D721Med (cell line): Measurements from ENCODE around the gene ATP13A4.

Experiments
- DNase-seq: peaks from one replicate; pipeline ENCODE4 v3.0.0; 2011; ENCODE audit warnings: low spot score; ENCODE audit not compliant: insufficient read length
- FAIRE-seq: peaks from 2 replicates; lab custom pipeline; 2011; peaks lifted over from hg19 to GRCh38; lab: Jason Lieb, UNC
- TF ChIP-seq, protein P1 (sequence below): IDR thresholded peaks from 2 replicates; pipeline ENCODE4 v1.5.1; 2012; ENCODE audit warnings: mild to moderate bottlenecking, control low read depth; ENCODE audit not compliant: insufficient read depth; ENCODE audit errors: missing control alignments

Gene ATP13A4

DNA sequence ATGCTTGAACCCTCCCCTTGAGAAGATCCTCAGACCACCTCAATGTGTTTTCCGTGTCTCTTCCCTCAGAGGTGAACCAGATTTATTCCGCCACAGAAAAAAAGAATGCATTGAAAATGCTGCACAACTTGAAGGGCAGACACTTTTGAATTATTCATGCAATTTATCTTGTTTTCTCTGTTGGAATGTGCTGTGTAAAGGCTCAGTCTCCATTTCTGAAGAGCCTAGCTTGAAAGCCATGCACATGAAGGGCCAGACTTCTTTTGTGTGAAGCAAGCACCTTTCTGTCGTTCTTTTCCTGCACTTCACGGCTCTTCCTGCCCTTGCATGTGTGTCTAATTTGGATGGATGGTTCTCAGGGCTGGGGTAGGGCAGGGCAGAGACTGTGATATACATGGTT, 97.2 kb downstream of the ATP13A4 start:
- no peak for FAIRE-seq

DNA sequence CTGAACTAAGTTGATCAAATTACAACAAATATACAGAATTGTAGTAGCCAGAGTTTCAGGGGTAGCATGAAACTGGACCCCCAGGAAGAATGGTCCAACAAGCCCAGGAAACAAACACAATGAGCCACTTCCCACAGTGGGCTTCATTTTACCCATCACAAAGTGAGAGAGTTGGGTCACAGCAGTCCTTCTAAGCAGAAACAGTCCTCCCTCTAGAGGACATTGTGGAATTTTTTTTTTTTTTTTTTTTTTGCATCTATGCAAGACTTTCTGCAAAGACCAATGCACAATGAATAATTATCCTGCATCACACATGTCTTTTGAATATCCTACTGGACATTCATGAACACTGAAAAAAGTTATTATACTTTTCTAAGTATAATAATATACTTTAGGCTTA, 102.4 kb downstream of the ATP13A4 start:
- FAIRE-seq (no peak), DNase-seq (no peak)
- TF ChIP-seq, protein P1, sequence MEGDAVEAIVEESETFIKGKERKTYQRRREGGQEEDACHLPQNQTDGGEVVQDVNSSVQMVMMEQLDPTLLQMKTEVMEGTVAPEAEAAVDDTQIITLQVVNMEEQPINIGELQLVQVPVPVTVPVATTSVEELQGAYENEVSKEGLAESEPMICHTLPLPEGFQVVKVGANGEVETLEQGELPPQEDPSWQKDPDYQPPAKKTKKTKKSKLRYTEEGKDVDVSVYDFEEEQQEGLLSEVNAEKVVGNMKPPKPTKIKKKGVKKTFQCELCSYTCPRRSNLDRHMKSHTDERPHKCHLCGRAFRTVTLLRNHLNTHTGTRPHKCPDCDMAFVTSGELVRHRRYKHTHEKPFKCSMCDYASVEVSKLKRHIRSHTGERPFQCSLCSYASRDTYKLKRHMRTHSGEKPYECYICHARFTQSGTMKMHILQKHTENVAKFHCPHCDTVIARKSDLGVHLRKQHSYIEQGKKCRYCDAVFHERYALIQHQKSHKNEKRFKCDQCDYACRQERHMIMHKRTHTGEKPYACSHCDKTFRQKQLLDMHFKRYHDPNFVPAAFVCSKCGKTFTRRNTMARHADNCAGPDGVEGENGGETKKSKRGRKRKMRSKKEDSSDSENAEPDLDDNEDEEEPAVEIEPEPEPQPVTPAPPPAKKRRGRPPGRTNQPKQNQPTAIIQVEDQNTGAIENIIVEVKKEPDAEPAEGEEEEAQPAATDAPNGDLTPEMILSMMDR, result no peak

More for the DNA sequence above, 97.2 kb downstream of the ATP13A4 start:
- no peak for DNase-seq
- TF ChIP-seq, protein P1, result no peak

DNA sequence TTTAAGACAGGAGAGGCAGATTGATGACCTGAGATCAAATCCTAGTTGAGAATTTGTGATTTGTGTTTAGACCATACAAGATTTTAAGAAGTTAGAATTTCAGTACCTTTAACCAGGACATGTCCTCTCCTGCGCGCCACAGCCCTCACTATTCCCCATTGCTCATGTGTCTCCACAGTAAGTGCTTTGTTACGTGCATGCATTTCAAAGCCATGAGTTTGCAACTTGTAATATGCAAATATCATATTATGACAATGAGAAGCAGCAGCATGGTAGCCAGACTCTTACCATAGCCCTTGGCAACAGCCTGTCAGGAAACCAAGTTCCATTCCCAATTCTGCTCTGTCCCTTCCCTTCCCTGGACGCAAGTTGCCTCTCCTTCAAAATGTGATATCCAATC, 102.8 kb downstream of the ATP13A4 start:
- DNase-seq (no peak), FAIRE-seq (no peak)
- TF ChIP-seq, protein P1, result no peak

DNA sequence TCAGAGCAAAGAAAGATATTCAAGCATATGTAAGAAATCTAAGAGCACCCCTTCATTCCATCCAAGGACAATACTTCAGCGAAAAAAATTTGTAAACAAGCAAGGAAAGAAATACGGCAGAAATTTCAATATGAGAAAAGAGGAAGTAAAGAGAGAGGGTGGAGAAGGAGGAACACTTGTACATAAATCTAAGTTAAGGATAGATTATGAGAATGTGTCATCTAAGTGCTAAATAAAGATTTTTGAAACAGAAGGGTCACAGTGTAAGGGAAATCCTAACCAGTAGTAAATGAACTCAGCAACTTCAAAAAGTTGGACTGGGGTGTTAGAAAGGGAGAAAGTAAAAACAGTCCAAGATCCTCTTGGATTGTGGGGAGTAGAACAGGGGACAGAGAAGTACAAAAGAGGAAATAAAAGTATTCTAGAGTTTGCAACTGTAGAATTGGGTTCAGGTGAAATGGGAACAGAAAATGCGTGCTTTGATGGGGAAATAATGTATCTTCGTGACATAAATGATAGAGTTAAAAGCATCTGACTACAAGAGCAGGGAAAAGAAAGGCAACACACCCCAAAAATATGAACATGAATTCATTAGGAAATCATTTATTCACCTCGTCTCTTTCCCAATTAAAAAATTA, 107.6 kb downstream of the ATP13A4 start:
- TF ChIP-seq, protein P1, result no peak
- no peak for DNase-seq
- no peak for FAIRE-seq

DNA sequence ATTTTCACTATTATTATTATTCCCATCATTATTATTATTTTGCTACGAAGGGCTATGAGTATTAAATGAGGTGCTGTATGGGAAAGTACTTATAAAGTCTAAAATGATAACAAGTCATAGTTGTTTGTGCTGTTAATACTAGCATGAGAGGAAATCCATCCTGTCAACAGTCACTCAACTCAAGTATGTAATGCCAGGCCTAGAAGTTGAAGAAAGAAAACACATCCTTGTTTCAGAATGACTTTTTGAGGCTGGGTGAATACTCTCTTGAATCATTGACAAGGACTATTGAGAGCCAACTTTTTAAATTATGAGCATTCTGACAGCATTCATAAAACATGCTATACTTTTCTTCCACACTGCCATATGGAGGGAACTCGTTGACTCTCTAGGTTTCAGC, 115.3 kb downstream of the ATP13A4 start:
- FAIRE-seq (no peak), DNase-seq (no peak)
- TF ChIP-seq, protein P1, result no peak

DNA sequence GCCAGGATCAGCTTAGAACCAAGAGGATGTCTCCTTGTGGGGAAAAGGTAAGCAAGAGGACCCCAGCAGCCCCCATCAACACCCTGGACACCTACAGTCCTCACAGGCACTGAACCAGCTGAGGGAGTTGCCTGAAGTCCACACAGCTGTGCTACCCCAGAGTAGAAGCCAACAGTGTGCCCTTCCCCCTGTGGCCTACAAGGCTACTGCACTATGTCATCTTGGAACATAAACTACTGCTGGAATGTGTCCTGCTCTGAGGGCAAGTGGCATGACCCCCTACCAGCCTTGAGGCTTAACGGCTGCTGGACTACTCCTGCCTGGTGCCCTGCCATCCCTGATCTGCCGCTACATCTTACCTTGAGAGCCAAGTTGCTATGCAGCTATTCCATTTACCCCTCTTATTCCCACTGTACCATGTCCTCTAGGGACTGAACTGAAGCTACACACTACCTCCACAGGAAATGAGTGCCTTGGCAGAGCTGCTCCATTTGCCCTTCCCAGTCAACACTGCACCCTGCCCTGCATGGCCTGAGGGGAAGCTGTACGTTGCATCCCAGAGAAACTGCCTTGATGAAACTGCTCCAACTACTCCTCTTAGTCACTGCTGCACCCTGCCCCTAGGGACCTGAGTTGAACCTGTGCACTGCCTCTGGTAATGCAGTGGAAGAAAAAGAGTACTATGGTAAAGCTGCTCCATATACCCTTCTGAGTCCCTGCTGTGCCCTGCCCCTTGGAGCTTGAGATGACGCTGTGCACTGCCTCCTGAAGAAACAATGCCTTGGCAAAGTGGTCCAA, 135.9 kb downstream of the ATP13A4 start:
- DNase-seq (no peak), FAIRE-seq (no peak)
- TF ChIP-seq, protein P1, result no peak

DNA sequence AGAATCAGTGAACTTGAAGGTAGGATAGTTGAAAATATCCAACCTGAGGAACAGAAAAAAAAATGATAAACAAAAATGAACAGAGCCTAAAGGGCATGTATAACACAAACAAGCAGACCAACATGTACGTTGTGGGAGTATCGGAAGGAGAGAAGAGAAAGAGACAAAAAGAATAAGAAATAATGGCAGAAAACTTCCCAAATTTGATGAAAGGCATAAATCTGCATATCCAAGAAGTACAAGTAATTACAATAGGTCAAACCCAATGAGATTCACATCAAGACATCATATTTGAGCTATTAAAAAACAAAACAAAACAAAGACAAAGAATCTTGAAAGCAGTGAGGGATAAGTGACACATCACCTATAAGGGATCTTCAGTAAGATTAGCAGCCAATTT, 138.1 kb downstream of the ATP13A4 start:
- FAIRE-seq (no peak), DNase-seq (no peak)
- TF ChIP-seq, protein P1, result no peak
